GM21526 (cell line): Measurements from ENCODE around the gene DMRTA2.

Experiments
- ATAC-seq: cut with Tn5 transposase; IDR thresholded peaks from one replicate; pipeline ENCODE4 v1.9.1; 2021; ENCODE audit warnings: moderate library complexity; ENCODE audit not compliant: unreplicated experiment, low FRiP score

DMRTA2 gene

DNA sequence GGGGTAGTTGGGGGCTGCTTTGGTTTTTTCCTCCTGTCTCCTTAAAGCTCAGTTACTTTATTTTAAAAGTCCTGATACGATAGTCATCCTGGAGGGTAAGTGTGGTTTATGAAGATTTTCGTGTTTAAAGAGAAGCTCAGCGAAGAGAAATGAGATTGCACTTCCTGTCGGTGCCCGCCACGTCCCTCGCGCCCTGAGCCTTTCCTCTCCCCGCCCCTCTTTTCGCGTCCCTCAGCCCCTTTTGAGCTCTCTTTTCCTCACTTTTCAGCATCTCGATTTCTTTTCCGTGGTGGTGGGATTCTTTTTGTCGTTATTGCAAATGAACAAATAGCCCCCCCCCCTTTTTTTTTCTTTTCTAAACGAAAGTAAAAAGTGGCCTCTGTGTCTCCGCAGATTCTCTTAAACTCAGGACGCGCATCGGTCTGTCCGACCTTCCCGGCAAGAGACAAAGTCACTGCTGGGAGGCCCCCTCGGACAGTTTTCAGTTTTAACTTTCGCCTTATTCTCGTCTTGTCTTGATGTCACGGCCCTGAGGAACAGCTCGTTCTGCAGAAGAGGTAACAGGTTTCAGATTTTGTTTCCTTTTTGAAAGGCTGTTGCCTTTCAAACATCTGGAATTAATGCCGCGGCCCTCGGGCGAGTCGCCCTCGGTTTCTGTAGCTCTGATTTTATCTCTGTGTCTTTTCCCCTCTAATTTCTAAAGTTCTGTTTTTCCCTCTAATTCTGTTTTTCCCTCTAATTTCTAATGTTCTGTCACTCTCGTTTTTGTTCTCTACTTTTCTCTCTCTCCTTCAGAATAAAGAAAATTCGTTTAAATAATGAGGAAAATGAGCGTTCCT lies 1.0 kb upstream of the DMRTA2 start:
- ATAC-seq = no peak

DNA sequence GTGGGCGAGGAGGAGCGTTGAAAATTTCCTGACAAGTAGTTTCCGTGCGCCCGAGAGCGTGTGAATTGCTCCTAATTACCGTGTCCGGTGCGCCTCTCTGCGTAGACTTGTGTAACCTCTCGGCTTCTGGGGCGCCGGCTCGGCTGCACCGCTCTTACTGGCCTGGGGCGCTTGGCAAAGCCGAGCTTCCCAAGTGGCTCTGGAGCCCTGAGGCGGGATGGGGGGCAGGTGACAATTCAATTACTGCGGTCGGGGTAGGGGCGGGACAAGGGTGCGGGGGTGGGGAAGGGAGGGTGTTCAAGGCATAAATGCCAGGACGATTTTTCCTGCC lies 392 bp upstream of the DMRTA2 start:
- no peak for ATAC-seq

DNA sequence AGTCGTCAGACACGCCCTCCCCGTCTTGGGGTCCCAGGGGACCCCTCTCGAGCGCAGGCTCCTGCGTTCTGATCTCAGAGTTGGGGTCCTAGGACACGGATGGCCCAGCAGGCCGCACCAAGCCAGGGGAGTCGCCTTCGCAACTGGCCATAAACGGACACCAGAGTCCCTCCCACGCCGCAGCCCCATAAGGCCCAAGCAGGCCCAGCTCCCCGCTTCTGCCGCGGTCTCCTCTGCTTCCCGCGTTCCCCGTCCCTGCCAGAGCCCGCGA lies 633 bp downstream of the DMRTA2 start:
- no peak for ATAC-seq

DNA sequence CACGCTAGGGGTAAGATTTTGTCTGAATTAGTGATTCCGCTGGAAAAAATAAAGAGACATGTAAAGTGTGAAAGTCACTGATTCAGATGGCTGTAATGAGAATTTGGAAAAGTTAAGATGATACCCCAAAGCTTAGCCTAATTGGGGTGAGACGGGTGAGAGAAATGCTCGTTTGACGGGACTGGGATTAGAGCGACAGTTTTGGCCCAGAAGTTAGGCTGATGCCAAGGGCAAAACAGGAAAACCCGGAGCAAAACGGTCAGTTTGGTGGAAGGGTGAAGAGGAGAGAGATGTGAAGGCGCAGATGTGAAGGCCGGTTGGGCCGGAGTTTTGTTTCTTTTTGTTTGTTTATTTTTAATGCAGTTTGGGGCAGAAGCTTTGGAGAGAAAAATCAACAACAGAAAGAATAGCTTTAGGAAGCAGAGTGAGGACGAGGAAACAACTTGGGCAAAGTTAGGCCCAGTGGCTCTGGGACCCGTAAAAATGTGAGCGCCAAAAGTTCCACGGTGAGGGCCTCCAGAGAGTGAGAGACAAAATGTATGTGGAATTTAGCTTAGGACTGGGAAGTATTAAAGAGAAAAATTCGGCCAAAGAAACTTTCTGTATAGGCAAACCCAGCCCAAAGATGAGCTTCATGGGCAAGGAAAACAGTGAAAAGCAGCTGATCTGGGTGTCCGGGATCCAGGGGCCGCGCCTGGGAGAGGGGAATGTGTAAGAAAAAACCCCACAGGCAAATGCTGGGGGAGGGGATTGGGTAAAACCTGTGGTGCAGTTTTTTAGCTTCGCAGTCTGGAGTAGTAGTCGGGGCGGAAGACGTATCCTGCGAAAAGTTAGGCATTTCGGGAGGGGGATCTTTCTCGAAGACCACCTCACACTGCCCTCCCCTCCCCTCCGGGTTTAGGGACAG lies 1.2 kb downstream of the DMRTA2 start:
- ATAC-seq = no peak

DNA sequence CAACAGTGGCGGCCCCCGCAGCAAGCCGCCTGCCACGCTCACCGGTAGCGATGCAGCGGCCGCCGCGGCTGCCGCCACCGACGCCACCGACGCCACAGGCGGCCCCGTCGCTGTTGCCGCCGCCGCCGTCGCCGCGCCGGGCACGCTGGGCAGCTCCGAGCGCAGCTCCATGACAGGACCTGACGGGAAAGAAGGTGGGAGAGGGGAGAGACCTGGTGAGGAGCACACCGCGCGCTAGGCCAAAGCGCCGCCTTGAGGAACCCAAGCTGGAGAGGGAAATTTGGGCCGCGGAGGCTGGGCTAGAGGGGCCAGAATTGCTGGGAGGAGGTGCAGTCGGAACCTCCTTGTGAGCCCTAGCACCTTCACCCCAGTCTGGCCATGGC lies 1.9 kb downstream of the DMRTA2 start:
- ATAC-seq = no peak

DNA sequence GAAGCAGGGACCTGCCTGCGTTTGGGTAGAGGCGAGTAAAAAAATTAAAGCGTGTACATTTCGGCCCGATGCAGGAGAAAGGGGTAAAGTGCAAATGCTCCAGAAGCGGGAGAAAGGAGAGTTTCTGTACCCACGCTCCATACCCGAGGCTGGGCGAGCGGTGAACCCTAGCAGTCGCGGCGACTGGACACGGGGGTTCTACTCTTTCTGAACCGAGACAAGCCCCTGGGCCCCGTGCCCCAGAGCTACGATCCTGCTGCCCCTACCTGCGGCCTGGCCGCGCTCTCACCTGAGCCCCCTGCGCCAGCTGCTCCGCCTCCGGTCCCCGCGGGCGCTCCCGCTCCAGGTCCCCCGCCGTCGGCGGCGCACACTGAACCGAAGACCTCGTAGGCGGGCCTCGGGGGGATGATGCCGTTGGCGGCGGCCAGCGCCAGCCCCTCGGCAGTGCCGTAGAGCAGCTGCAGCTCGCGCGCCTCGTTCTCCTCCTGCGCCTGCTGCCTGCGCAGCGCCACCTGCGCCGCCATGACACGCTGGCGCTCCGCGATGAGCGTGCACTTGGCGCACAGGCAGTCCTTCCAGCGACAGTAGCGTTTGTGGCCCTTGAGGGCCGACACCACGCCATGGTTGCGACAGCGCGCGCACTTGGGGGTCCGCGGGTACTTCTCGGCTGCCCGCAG lies 2.4 kb downstream of the DMRTA2 start:
- no peak for ATAC-seq

DNA sequence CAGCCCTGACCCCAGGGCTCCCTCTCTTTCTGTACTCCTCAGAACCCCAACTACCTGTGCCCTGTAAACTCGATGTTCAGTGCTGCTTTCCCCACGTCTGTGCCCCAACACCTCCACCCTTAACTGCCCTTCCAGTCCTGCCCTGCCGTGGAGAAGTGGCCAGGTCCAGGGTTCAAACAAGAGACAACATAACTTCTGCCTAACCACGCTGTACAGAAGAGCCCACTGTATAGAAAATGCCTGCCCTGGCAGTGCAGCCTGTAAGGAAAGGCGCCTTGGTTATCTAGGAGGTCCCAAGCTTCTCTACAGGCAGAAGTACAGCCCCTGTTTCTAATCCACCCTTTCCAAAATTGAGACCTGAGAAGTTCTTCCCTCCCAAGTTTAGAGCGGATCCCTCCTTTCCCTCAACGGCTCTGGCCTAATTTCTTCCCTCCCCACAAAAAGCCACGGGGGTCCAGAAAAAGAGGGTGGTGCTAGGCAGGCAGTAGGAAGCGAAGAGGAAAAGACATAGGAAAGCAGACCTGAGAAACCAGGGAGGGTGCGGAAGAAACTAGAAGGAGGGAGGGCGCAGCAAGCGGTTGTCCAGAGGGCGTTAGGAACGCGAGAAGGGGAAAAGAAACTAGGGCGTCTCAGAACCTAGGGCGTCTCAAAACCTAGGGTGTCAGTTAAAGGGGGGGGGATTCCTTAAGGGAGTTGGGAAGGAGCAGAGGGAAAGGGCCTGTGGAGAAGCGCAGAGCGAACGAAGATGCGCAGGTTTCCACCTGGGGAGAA lies 3.2 kb downstream of the DMRTA2 start:
- ATAC-seq = no peak

DNA sequence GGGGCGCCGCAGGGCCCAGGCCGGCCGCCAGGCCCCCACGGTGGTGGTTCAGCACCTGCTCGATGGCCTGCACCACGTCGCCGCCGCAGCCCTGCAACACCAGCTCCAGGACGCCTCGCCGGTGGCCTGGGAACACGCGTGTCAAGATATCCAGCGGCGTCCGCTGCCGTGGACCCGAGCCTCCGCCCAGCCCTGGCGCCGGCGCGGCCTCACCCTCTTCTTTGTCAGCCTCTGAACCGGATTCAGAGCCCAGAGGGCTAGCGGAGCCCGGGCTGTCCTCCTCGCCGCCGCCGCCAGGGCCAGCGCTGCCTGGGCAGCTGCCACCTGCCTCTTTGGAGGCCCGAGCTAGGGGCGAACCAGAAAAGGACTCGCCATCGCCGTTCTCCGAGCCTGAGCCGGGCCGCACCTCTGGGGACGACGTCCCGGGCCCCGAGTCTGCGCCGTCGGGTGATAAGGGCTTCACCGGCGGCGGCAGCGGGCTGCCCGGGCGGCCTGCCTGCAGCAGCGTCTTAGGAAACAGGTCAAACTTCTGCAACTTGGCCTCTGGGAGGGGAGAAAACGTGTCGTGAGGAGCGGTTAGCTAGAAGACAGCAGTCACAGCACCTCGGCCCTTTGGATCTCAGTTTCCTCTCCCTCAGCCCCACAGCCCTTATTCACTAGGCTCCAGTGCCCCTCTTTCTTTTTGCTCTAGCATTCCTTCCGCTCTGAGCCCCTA lies 3.9 kb downstream of the DMRTA2 start:
- ATAC-seq = no peak

DNA sequence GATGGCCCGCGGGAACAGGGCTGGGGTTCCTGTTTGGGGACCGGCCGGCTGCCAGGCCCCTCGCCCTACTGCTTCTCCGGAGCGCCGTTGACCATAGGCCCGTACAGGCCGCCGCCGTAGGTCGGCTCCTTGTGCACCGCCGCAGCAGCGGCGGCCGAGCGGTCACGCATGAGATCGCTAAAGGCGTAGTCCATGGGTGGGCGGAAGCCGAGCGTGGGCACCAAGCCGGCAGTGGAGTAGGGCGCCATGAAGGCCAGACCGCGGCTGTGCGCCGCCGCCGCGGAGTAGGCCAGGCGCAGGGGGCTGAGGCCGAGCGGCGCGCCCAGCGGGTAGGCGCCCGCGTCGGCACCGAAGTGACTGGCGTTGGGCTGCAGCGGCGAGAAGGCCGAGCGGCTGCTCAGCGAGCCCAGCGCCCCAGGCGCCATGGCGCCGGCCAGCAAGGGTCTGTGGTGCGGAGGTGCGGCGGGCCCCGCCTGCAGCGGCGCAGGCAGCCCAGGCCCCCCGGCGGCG lies 4.6 kb downstream of the DMRTA2 start:
- no peak for ATAC-seq

DNA sequence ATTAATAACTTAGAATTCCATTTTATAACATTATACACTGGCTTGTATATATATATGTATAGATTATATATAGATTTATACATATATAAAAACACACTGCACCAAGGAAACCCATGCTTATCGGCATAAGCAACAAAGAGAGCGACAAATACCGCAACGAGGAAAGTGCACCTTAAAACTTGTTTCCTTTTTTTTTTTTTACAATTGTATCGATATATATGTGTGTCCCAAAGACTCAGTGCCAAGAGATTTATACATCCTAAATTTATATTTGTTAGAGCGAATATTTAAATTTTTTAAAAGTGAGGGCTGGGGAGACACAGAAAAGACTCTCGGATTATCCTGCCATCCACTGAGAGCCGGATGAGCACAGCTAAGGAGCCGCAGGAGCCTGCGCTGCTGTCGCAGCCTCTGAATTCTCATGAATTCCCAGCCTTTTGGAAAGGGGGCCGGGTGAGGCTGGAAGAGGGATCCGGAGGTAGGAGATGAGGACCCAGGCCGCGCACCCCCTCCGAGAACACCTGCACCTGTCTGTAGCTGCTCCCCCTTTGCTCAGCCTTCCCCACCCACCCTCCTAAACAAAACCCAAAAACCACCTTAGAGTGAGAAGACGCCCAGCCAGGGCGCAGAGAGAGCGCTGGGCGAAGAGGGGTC lies 5.2 kb downstream of the DMRTA2 start:
- no peak for ATAC-seq

DNA sequence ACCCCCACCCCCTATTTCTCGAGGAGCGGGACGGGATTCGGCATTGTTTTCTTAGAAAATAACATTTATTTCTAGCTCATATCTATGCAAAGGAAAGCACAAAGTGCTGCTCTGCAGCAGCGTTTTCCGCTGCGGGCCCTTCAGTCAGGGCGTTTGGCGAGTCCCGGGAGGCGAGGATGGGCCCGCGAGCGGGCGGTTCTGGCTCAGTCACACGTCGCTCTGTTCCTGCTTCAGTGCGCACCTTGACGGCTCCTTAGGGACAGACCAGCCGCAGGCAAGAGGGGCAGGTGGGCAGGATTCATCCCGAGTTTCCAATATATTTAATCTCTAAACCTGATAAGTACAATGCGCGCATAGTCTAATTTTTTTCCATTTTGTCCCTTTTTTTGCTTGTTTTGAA lies 5.7 kb downstream of the DMRTA2 start:
- no peak for ATAC-seq

DNA sequence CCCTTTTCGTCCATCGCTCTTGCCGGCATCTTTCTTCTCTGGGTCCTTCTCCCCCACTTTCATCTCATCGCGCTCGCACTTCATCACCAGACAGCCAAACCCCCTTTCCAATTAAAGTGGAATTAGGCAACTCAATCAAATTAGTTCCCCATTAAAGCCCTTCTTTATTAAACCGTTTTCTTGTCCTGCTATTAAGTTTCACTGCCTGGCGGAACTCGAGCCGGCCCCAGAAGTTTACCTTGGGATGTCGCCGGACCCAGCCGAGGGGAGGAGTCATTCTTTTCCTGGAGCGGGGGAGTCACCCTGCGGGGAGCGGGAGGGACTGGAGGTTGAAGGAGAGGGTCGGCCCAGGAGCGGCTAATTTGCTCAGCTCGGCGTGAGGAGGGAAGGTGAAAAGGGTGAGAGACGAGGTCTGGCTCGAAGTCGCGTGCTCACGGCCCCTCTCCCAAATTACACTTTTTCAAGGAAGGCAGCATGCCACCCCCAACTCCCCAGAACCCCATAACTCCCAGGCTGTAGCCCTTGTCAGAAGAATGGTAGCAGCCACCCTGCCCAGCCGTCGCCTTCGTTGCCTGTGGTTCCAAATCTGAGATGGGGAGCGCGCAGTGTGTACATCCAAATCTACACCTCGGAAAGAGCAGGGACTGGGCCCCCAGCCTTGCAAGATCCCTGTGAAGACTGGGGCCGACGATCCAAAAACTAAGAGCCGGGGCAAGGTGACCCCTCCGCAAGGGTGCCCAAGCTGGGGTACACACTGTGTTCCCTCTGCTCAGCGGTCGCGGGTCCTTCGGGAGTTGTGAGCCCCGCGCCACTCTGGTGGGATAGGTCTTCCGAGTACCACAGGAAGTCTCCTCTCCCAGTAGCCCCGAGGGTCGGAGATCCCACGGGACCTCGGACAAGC lies 6.4 kb downstream of the DMRTA2 start:
- no peak for ATAC-seq

DNA sequence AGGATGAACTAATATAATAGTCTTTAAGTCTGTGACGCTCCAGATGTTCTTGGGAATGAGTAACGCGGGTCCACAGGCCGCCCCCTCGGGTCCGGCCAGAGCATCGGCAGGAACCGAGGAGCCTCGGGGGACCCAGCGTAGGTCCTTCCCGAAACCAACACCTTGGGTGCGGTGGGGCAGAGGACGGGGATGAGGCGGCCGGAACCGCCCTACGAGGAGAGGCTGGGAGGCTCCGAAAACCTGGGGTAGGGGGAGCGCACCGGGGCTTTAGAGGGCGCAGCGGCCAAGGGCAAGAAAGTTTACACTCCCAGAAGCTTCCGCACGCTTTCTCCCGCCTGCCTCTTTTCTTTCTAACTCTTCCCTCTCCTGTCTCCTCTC lies 7.1 kb downstream of the DMRTA2 start:
- no peak for ATAC-seq

DNA sequence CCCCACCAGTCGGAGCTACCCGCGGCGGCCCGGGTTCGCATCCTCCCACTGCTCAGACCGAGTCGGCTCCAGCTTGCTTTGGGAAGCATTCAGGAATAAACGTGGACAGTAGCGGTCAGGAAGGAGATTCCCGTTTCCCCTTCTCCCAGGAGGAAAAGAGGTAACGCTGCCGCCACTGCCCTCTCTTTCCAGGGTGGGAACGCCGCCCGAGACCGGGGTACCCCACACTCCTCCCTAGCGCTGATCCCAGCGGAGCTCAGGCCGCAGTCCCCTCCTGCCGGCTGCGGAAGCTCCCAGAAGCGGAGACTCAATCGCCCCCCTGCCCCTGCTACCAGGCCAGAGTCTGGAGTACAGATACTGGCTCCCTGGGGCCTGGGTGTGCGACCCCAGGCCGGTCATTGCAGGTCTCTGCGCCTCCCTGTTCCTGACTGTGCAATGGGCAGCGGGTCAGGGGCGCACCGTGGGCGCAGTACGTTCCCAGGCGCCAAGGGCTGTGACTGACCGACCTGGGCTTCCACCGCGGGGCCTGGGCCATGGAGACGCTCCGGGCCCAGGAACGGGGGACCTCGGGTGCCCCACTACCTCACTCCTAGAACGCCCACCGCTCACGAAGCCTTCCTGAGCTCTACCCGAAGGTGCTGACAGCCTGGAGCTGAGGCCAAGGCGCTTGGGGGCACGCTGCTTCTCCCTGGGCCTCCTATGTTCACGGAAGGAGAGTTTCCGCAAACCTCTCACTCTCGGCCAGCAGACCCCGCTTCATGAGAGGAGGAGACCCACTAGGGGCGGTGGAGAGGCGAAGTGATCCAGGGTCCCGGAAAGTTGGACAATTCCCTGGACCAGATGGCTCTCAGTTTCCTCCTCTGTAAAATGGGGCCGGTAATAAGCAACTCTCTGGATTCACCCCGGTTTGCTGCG lies 7.8 kb downstream of the DMRTA2 start:
- no peak for ATAC-seq

DNA sequence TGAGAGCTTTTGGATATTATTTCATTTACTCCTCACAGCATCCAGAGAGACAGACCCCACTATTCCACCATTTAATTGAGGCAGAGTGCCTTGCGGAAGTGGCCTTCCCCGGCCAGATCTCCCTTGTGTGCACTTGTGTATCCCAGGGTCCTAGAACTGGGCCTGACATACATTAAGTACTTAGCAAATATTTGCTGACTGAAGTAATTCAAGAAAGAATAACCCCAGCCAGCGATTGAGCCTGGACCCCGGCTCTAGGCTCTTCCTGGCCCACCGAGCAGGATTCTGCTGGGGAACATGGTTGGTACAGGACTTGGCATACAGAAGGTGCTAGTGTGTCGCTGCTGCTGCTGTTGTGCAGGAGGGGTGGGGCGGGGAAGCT lies 8.4 kb downstream of the DMRTA2 start:
- no peak for ATAC-seq

DNA sequence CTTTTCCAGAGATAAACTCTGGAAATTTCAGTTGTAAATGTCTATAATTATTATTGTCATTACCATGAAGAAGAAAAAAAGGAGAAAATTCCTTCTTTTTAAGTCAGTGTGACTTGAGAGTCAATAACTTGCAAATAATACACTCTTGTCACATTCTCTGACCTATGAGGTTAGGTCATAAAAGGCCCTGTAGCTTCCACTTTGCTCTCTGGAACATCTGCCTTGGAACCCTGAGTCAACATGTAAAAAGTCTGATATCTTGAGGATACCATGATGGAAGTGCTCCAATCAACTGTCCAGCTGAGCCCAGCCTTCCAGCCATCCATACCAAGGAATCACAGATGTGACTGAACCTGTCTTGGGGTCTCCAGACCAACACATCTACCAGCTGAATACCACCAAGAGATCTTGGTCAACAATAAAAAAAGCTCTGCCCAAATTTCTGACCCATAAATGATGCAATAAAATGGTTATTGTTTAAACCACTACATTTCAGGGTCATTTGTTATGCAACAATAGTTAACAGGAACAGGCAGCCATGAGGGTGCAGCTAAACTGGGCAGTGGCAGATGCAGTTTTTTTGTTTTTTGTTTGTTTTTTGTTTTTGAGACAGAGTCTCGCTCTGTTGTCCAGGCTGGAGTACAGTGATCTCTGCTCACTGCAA lies 10.3 kb downstream of the DMRTA2 start:
- no peak for ATAC-seq

DNA sequence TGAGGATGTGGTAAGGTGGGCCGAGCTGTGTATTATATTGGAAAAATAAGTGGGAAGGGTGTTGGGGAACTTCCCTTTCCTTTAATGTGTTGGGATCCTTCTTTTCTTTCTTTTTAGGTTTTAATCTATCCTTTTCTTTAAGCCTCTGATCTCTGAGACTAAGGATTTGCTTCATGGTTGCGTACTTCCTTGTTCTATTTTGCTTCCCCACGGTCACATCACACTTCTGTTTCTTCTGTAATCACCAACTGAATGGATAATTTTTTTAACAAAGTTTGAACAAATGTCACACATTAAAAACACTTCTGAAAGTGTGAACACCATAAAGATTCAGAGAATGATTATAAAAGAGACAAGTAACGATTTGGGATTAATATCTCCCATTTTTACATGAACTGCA lies 17.4 kb downstream of the DMRTA2 start:
- ATAC-seq = no peak
